Glomerular visceral epithelial cell (primary cell): ENCODE measurements around the gene ANXA6.
A peak's percentile ranks its signal among the peaks of the same experiment; 100 is the strongest.
"Not testable (repeated sequence)": the region's sequence is repeated elsewhere in the genome, so short reads cannot be mapped to it uniquely, and the experiment has no call there.

Experiments
- DNase-seq: peaks from one replicate; pipeline ENCODE4 v3.0.0-alpha.2; 2016; ENCODE audit errors: extremely low spot score

ANXA6 gene

DNA sequence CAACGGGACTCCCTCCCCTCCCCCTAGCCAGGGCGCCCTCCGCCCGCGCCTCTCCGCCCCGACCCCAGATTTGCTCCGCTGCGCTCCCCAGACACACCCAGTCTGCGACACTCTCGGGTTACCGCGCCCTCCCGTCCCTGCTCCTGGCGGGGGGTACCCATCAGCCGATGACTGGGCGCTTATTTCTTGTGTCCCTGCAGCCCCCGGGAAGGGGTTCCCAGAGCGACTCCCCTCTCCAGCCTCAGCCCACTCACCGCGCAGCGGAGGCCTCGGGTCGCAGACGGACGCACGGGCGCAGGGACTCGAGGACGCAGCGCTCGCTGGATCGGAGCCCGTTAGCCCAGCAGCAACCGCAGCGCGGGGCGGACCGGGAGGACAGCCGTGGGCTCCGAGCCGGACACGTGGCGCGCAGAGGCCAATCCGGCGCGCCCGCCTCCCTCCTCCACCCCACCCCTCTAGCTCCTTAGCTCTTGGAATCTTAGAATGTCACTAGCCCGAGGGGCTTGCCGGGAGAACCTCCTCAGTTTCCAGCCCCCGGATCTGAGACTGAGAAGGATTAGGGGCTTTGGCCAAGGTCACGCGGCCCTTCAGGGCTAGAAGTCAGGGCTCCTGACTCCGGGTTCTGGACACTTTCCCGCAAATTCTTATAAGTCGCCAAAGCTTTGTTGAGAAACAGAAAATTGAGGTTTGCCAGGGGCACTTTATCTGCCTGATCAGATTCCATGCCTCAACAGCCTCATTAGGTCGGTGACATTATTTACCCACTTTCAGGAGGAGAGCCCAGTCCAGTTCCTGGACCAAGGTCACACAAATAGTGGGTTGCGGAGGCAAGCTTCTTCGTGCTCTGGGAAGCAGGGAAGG, at the start of gene ANXA6:
Gene ANXA6 (minus strand): TSS at position 354 of the 861 bp plus-strand sequence. CDS start 9,878 bp downstream, outside the sequence.
- DNase-seq, result peak; percentile 84

DNA sequence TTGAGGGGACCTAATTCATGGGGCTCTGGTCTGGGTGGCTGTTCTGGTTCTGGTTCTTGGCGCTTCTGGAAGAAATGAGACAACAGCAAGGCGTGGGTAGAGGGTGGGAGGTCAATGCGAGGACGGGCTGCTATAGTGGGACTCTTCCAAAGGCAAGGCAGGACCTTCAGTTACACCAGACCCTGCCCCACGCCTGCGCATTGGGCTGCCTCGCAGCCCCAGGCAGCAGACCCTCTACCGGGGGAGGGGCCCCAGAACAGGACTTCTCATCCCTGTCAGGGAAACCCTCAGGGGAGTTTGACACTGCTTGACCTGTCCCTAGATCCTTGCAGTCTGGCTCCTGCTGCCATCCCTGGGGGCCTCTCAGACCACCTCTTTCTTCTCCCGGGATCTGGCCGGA, 47.8 kb upstream of the ANXA6 start:
- DNase-seq, result no peak

DNA sequence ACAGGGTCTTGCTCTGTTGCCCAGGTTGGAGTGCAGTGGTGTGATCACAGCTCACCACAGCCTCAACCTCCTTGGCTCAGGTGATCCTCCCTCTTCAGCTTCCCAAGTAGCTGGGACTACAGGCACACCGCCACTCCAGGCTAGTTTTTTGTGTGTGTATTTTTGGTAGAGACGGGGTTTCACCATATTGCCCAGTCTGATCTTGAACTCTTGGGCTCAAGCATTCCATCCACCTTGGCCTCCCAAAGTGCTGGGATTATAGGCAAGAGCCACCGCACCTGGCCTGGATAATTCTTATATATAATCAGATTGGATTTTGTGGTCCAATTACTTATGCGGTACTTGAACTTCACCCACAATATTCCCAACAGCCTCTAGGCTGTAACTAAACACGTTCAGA, 46.5 kb upstream of the ANXA6 start:
- DNase-seq, result no peak

DNA sequence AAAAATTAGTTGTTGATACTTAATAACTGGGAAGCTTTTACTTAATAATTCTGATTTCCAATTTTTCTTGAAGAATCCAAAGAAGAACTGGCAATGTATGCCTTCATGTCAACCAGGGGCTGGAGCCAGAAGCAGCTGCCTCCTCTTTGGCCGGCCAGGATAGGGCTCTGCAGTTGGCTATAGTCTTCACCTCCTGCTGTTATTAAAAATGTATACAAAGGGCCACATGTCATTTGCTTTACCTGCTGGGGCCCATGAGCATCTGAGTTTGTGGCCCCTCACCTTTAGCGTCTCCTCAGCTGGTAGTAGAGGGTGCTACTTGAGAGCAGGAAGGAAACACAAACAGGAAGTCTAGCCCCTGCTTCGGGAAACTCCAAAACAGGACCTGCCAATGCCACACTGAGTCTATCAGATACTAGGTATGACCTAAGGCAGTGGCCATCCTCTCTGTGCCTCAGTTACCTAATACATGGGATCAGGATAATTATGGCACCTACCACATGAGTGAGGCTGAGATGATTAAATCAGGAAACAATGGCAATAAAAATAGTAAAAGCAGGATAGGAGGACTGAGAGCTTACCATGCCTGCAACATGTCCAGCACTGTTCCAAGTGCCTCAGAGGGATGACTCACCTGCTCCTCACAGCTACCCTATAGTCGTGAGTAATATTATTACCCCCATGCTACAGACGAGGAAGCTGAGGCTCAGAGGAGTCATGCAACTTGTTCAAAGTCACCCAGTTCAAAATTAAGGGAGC, 45.0 kb upstream of the ANXA6 start:
- peak; percentile 55 for DNase-seq

DNA sequence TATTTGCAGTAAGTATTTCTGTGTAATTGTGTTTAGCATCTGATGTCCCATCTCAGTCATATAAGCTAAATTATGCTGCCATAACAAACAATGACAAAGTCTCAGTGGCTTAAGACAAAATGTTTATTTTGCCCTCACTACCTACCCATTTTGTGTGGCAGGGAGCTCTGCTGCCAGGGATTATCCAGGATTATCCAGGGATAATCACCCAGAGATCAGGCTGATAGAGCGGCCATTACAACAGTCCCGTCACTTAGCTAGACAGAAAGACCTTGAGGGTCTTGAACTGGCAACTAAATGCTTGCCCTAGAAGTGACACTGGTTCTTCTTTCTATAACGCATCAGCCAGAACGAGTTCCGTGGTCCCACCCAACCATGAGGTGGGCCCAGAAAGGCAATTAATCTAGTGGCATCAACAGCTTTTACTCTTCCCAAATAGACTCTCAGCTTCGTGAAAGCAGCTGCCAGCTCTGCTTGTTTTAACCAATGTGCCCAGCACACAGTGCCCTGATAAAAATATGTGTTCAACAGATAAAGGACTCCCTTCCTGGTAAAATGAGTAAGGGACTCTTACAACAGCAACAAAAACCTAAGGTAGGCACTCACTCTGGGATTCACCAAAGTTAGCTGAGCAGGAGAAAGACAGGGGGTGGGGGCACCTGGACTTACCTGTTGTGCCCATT, 43.5 kb upstream of the ANXA6 start:
- no peak for DNase-seq

DNA sequence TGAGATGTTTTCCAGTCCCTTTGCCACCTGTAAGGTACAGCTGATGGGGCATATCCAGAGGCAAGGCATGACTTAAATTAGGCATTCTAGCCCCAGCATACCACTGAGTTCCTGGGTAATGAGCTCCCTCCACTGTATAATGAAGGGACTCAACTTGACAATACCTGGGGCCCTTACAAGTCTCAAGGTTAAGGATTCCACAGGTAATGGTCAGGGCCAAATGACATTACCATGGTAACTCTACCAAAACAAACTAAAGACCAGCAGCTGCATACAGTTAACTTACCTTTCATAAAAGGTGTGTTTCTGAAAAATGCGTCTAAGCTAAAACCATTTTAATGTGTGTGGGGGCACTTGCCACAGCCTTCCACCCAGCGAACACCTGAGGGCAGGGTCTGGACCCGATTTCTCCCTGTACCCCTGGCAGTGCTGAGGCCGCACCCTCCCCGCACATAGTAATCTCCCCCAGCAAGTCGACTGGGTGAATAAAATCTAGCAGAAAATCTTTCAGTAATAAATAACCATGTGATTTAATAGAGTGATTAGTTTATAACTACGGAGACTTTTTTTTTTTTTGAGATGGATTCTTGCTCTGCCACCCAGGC, 42.1 kb upstream of the ANXA6 start:
- DNase-seq, result no peak

DNA sequence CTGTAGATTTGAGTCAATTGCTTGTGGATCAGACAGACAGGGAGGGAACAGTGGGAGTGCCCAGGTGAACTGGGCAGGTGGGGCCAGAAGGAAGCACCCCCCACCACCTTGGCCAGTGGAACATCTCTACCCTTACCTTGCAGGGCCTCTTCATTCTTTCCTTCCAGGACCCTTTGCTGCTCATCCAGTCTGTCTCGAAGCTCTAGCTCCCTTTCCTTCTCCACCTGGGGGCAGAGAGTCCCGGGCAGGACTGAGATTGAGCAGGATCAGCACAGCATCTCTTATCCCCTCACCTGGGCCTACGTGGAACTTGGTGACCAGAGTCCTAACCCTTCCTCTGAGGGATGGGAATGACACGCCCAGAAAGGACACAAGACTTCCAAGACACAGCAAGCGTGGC, 41.3 kb upstream of the ANXA6 start:
- no peak for DNase-seq

DNA sequence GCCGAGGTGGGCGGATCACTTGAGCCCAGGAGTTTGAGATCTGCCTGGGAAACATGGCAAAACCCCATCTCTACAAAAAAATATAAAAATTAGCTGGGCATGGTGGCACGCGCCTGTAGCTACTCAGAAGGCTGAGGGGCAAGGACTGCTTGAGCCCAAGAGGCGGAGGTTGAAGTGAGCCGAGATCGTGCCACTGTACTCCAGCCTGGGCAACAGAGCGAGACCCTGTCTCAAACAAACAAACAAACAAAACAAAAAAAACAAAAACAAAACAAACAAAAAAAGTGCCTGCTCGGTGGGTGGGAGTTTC, 39.7 kb upstream of the ANXA6 start:
- DNase-seq, result not testable (repeated sequence)

DNA sequence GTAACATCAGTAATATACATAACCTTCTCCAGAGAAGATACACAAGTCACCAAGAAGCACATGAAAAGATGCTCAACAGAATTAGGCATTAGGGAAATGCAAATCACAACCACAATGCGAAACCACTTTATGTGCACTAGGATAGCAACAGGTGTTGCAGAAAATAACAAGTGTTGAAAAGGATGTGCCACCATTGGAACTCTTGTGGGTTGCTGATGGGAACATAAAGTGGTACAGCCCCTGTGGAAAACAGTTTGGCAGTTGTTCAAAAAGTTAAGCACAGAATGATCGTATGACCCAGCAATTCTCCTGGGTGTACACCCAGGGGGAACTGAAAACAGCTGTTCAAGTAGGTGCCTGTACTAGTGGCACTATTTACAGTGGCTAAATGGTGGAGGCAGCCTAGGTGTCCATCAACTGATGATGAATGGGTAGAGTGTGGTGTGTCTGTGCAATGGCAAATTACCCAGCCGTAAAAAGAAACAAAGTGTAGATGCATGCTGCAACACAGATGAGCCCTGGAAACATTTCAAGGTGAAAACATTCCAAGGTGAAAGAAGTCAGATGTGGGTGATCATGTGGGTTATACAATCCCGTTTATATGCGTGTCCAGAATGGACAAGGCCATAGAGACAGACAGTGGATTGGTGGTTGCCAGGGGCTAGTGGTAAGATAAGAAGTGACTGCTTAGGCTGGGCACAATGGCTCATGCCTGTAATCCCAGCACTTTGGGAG, 39.1 kb upstream of the ANXA6 start:
- DNase-seq, result no peak

DNA sequence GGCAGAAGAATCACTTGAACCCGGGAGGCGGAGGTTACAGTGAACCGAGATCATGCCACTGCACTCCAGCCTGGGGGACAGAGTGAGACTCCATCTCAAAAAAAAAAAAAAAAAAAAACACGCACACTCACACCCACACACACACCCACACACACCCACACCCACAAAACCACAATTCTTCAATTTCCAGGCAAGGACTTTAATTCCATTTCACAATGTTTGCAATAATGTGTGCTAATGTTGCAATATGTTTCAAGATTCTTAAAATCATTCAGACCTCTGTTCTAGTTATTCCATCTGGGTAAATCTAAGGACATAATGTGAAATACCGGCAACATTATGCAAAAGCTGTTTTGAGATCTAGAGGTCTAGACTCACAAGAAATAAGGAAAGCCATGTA, 38.0 kb upstream of the ANXA6 start:
- no peak for DNase-seq

DNA sequence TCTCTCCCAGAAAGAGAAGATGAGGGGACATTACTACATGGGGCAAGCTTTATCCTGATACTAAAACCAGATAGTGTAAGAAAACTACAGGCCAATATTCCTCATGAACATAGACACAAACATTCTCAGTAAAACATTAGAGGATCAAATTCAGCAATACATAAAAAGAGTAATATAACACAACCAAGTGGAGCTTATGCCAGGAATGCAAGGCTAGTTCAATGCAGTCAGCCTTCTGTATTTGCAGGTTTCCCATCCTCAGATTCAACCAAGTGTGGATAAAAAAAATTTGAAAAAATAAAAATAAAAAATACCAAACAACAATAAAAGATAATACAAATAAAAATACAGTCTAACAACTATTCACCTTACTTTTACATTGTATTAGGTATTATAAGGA, 35.0 kb upstream of the ANXA6 start:
- no peak for DNase-seq

DNA sequence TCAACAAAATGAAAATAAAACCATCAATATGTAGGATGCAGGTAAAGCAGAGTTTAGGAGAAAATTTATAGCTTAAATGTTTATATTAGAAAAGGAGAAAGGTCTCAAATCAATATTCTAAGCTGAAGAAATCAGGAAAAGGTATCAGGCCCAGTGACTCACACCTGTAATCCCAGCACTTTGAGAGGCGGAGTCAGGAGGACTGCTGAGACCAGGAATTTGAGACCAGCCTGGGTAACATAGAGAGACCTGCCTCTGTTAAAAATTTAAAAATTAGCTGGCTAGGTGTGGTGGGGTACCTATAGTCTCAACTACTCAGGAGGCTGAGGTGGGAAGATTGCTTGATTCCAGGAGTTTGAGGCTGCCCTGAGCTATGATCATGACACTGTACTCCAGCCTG, 34.1 kb upstream of the ANXA6 start:
- DNase-seq, result no peak

DNA sequence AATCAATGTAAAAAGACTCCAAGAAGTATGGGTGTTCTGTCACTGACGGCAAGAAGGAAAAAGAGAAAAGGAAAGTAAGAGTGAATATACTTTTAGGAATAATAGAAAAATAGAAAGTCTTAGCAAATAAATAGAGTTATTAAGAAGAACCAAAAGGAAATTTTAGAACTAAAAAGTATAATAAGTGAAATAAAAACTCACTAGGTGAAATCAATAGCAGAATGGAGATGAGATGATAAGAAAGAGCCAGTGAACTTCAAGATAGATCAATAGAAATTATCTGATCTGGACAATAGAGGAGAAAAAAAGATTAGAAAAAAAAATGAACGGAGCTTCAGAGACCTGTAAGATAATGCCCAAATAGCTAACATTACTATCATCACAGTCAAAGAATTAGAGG, 31.6 kb upstream of the ANXA6 start:
- DNase-seq, result no peak

DNA sequence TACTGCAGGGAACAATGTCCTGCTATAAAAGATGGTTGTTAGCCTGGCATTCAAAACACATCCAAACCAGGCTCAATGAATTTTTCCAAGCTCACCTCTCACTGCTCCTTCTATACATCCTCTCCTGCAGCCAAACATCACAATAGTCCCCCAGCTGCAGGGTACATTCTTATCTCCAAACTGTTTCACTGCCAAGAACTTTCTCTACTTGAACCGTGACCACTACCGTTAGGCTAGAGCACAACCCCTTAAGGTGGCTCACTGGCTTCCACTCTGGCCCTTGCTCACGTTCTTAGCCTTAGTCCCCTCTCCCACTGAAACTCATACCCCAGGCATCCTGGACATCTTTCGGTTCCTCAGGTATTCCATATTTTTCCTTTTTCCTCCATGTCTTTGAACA, 29.0 kb upstream of the ANXA6 start:
- no peak for DNase-seq

DNA sequence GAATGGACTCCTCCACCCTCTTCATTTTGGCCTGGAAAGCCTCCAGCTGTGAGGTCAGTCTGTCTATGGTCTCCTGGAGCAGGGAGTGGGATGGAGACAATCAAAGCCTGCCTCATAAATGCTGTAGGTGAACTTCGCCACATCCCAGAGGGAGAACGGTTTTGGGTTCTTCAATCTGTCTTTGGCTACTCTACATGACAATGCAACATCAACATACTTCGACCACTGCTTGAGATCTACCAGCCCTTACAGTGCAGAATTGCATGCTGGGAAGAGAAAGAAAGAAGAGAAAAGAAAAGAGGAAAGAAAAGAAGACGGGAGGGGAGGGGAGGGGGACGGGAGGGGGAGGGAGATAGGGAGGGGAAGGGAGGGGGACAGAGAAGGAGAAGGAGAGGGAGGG, 28.5 kb upstream of the ANXA6 start:
- no peak for DNase-seq

DNA sequence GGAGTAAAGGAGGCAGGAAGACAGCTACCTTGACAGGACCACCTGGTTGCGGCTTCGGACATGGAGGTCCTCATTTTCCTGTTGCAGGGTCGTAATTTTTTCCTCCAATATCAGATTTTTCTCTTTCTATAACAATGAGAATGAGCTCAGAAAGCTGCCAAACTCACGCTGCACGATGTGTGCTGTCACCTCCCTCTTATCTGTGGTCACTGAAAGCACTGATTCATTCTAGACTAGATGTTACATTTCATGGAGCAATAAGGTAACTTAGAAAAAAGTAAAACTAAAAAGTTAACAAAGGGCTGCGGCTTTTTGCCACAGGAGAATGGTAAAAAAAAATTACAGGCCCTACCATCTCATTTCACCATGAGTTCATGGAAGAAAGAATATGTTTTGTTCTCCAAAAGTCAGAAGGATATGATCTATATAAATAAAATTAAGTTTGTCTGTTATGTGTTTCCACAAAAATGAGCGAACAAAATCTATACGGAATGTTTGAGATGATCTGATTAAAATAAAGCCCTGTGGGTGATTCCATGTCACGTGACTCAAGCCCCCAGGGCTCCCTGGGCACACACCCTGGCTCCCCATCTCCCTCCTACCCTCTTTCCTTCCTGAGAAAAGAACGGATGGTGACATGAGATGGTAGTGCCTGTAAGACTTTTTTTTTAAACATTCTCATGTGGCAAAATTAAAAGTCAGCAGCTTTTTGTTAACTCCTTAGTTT, 26.9 kb upstream of the ANXA6 start:
- DNase-seq, result no peak

DNA sequence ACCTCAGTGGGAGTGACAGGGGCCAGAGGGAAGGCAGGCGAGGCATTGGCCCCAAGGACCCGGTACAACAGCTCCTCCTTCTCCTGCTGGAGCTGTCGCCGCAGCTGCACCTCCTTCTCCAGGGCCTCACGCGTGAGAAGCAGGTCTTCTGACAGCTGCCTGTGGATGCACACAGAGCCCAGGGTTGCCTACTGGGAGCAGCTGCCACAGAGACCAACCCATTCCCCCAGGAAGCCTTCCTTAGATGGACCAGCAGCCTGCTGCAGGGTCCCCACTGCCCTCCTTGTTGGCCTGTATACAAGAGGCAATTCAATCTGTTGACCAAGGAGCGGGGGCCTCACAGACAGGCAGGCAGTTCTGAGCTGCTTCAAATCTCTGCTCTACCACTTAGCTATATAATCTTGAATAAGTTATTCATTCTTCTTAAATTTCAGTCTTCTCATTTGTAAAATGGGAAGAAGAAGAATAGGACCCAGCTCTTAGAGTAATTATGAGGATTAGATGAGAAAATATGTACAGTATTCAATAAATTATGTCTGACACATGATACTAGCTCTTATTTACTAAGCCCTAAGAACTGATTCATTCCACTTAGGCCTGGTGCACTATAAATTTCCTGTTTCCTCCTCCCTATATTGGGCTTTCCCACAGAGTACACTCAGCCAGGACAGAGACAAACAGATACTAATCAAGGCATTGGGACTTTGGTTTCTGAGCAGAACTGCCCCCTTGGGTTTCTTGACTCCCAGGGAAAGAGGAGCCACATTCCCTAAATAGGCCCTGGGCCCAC, 26.1 kb upstream of the ANXA6 start:
- DNase-seq, result no peak

DNA sequence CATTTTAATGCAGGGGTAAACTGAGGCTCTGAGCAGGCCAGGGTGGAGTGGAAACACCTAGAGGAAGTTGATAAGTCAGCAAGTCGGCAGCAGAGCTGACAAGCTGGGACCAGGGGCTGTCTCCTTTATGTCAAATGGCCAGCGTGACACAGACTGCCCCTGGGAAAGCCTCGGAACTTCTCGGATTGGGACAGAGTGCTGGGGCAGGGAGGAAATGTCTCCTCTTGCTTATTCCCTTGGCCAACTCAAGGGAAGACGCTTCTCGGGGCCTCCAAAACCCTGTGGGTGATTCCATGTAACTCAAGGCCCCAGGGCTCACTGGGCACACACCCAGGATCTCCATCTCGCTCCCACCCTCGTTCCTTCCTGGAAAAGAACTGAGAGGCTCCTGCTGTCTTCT, 25.4 kb upstream of the ANXA6 start:
- no peak for DNase-seq

DNA sequence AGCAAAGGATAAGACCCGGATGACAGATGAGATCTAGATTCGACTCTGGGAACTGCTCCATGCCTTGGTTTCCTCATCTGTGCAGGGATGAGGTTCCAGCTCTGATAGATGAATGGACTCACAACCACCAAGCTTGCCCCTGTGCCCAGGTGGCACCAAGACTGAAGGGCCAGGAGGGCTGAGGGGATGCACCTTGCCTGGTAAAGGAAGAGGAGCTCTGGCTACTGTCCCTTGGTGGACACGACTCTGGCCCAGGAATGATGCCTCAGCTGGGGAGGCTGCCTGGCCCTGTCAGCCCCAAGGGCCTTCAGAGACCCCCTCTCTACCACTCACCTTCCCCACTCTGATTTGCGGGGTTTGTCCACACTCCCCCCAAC, 24.9 kb upstream of the ANXA6 start:
- DNase-seq, result no peak

DNA sequence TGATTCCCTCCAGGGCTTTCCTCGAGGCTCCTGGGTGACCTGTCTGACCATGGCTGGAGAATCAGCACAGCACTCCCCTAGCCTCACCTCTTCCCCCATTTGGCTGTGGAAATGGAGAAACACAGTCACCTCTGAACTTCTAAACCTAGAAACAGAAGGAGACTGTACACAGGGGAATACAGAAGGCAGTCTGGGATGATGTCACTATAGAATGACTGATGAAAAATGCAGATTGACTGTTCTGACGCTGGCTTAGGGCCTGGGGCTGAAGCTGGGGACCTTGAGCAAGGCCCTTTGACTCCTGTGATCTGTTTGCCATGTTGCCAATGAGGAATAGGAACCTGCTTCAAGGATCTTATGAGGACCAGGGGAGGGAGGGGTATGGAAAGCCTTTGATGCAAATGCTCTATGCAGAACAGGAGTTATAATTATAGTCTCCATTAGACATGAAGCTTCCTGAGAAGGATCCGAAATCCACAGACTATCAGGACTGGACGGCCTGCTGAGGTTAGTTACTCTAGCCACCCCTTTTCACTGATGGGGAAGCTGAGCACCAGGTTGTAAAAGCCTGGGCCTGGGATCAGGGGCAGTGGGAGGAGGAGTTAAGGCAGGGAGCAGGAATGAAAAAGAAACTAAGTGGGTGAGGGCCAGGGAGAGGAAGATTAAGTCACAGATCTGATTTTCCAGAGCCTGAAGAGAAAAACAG, 24.4 kb upstream of the ANXA6 start:
- DNase-seq, result no peak
